ENCODE data around the gene OR51B6. TPM values are rescaled to one million over a fixed set of nuclear protein-coding genes. Genes with fewer than 3 reads are reported as not detected.

Gene OR51B6
- total and polyA plus RNA-seq, 2 donors (not counting 3 experiments of a cell fraction or from before 2014, with no cell fraction given) = not detected

DNA sequence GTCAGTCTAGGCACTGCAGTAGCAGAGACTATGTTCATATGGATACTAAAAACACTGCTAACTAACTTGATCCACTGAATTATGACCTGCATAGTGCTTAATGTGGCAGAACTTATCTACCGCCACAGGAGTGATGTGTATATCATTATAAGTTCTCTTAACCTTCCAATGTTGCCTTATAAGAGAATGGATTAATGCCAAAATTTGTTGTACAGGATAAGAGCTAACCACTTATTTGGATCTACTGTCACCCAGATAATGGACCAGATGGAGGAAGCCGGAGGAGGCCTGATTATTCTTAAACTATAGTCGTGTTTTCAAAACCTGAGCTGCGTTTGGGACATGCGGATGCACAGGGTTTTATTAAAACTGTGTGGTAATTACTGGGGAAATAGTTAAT, 47.7 kb upstream of the OR51B6 start:
- CTCF ChIA-PET = no interaction called here
- FAIRE-seq = no peak

More for the DNA sequence above, 47.7 kb upstream of the OR51B6 start:
- H3K36me3 ChIP-seq (ENCODE audit: control insufficient read depth in 2 of 2, extremely low read depth in 1 of 2, insufficient read depth in 2 of 2, low read length in 2 of 2) = no peaks in the 10 kb centered on the region
- intact Hi-C loops (cut with micrococcal nuclease) = no loop called here
- no peak overlapping the region for H3K27ac ChIP-seq (ENCODE audit: insufficient read depth, low read depth, low read length)
- no peak for TF ChIP-seq EZH2 (IDR thresholded peaks at IDR 0.05; ENCODE audit: borderline replicate concordance, low read depth, low read length, severe bottlenecking)
- no peak for TF ChIP-seq GATA2 (IDR thresholded peaks at IDR 0.05; ENCODE audit: insufficient read depth, insufficient read length, low read depth, low read length)
- TF ChIP-seq CTCF (IDR thresholded peaks at IDR 0.05; ENCODE audit: extremely low read depth in 1 of 2, insufficient read depth in 1 of 2, low read depth in 1 of 2, low read length in 2 of 2) = no peak
- TF ChIP-seq FOS (IDR thresholded peaks at IDR 0.05; ENCODE audit: borderline replicate concordance, insufficient read depth, low read length) = no peak
- TF ChIP-seq JUN (IDR thresholded peaks at IDR 0.05; ENCODE audit: borderline replicate concordance, insufficient read depth, insufficient read length, low read depth) = no peak
- TF ChIP-seq POLR2A (IDR thresholded peaks at IDR 0.05; ENCODE audit: low read depth, low read length) = no peak
- no peak for TF ChIP-seq MYC (IDR thresholded peaks at IDR 0.05; ENCODE audit: low read depth, low read length)
- no peak for TF ChIP-seq MAX (IDR thresholded peaks at IDR 0.05; ENCODE audit: insufficient read depth, insufficient read length)
- no peak for TF ChIP-seq POLR2AphosphoS5 (IDR thresholded peaks at IDR 0.05; ENCODE audit: insufficient read depth, low read depth, low read length)
- DNase-seq (ENCODE audit: low read depth, low spot score) = no peak
- no peaks in the 10 kb centered on the region for H3K79me2 ChIP-seq (ENCODE audit: control insufficient read depth, insufficient read depth, low read length)
- H3K4me2 ChIP-seq (ENCODE audit: insufficient read depth, low read length) = no peak overlapping the region
- POLR2A ChIA-PET = no interaction called here
- H3K27me3 ChIP-seq (ENCODE audit: control insufficient read depth in 2 of 2, insufficient read depth in 2 of 2, low read length in 2 of 2) = no peaks in the 10 kb centered on the region
- dilution Hi-C loops (cut with MboI; ENCODE audit: extremely low pct_ligation_motif_present, low sequenced_read_pairs) = no loop called here
- H3K9ac ChIP-seq (replicated peaks; ENCODE audit: extremely low read depth, insufficient read depth, low read length) = no peak overlapping the region
- H3K4me3 ChIP-seq (replicated peaks in 1 of 3; ENCODE audit: insufficient read depth in 1 of 3, low read depth in 1 of 3, low read length in 3 of 3) = no peak overlapping the region
- BruUV-seq (replicated peaks) = no TSS peak
- no peaks in the 10 kb centered on the region for H4K20me1 ChIP-seq (replicated peaks; ENCODE audit: control insufficient read depth, extremely low read depth, insufficient read depth, low read length)
- no peaks in the 10 kb centered on the region for H3K4me1 ChIP-seq (ENCODE audit: control insufficient read depth, extremely low read depth, insufficient read depth, low read length)
- no peak overlapping the region for H2AFZ ChIP-seq (ENCODE audit: low read depth, low read length)
- no peaks in the 10 kb centered on the region for H3K9me1 ChIP-seq (replicated peaks; ENCODE audit: control insufficient read depth, extremely low read depth, insufficient read depth, low read length)
- no peaks in the 10 kb centered on the region for H3K9me3 ChIP-seq (replicated peaks; ENCODE audit: control insufficient read depth, insufficient read depth, low read length)
